H1 (cell line): ENCODE measurements around the gene BAZ2B. TPM values are rescaled to one million over a fixed set of nuclear protein-coding genes. Genes with fewer than 3 reads are reported as not detected.

Experiments
- CTCF ChIA-PET: fragments of 300-600 bp; sonication (Branson Sonifier 250); formaldehyde crosslinking; loops from one replicate; lab custom pipeline; 2021; ENCODE audit not compliant: partially characterized antibody; lab: Charles Lee
- POLR2A ChIA-PET: fragments of 300-600 bp; sonication (Branson Sonifier 250); formaldehyde crosslinking; loops from one replicate; lab custom pipeline; 2021; ENCODE audit warnings: inconsistent platforms; ENCODE audit not compliant: partially characterized antibody; lab: Charles Lee
- DNase-seq, 2 experiments: peaks; one replicate each; pipeline versions ENCODE4 v3.0.0 to v3.0.0-alpha.2; 2010 to 2022; ENCODE audit warnings: low spot score in 2 of 2, low read depth in 1 of 2, mixed read lengths in 1 of 2
- FAIRE-seq: peaks from 2 replicates; lab custom pipeline; 2011; peaks lifted over from hg19 to GRCh38; lab: Jason Lieb, UNC
- H2AFZ ChIP-seq: 2 replicates; pipeline ENCODE4 v1.8.1; 2012; ENCODE audit warnings: low read length, inconsistent platforms
- H2AK5ac ChIP-seq: 2 replicates; pipeline ENCODE4 v1.6.1; 2013; ENCODE audit warnings: low read depth, low read length
- H2BK120ac ChIP-seq: replicated peaks from 2 replicates; pipeline ENCODE3; 2013; ENCODE audit warnings: low read depth, low read length, inconsistent platforms
- H2BK12ac ChIP-seq: 2 replicates; pipeline ENCODE4 v1.6.1; 2013; ENCODE audit warnings: low read depth, low read length
- H2BK15ac ChIP-seq: 2 replicates; pipeline ENCODE4 v1.6.1; 2013; ENCODE audit warnings: low read length
- H2BK20ac ChIP-seq: 2 replicates; pipeline ENCODE4 v1.6.1; 2013; ENCODE audit warnings: low read length
- H2BK5ac ChIP-seq: 2 replicates; pipeline ENCODE4 v1.6.1; 2013; ENCODE audit warnings: low read depth, low read length
- H3K14ac ChIP-seq: 2 replicates; pipeline ENCODE4 v1.6.1; 2013; ENCODE audit warnings: inconsistent platforms; ENCODE audit not compliant: insufficient read length
- H3K18ac ChIP-seq: 2 replicates; pipeline ENCODE4 v1.6.1; 2013; ENCODE audit warnings: low read length; ENCODE audit errors: extremely low read depth
- H3K23ac ChIP-seq: 2 replicates; pipeline ENCODE4 v1.6.1; 2013; ENCODE audit warnings: inconsistent platforms; ENCODE audit not compliant: insufficient read length
- H3K23me2 ChIP-seq: 2 replicates; pipeline ENCODE4 v1.6.1; 2013; ENCODE audit warnings: low read depth, low read length
- H3K27ac ChIP-seq: 2 replicates; pipeline ENCODE4 v1.6.1; 2011; ENCODE audit warnings: low read depth, low read length, inconsistent platforms
- H3K27me3 ChIP-seq, 4 experiments: replicated peaks in 1 of 4; 1 replicate in 1 of 4; 2 replicates in 3 of 4; pipeline versions ENCODE4 v1.6.1 to v1.8.1; 2011 to 2013; ENCODE audit warnings: low read length in 3 of 4, mild to moderate bottlenecking in 3 of 4, inconsistent platforms in 2 of 4, mixed read lengths in 2 of 4, moderate library complexity in 1 of 4; ENCODE audit not compliant: control insufficient read depth in 3 of 4, insufficient read depth in 3 of 4; ENCODE audit errors: extremely low read depth in 1 of 4
- H3K36me3 ChIP-seq, 4 experiments: 2 replicates each; pipeline versions ENCODE4 v1.6.1 to v1.8.1; 2011 to 2013; ENCODE audit warnings: mild to moderate bottlenecking in 4 of 4, low read length in 3 of 4, moderate library complexity in 2 of 4, control low read depth in 1 of 4, inconsistent platforms in 1 of 4; ENCODE audit not compliant: insufficient read depth in 4 of 4, control insufficient read depth in 2 of 4
- H3K4ac ChIP-seq: replicated peaks from 2 replicates; pipeline ENCODE3; 2013; ENCODE audit warnings: low read length, low read depth, mixed read lengths, inconsistent platforms; ENCODE audit not compliant: insufficient read length
- H3K4me1 ChIP-seq, 4 experiments: replicated peaks in 1 of 4; 1 replicate in 1 of 4; 2 replicates in 3 of 4; pipeline versions ENCODE4 v1.6.1 to v1.8.1; 2011 to 2013; ENCODE audit warnings: low read length in 3 of 4, inconsistent platforms in 2 of 4, mixed read lengths in 1 of 4; ENCODE audit not compliant: insufficient read depth in 4 of 4, control insufficient read depth in 3 of 4
- H3K4me2 ChIP-seq, 2 experiments: 2 replicates each; pipeline versions ENCODE4 v1.6.1 to v1.8.1; 2011 to 2013; ENCODE audit warnings: low read depth in 2 of 2, low read length in 2 of 2, control low read depth in 1 of 2, inconsistent platforms in 1 of 2, mild to moderate bottlenecking in 1 of 2; ENCODE audit not compliant: insufficient read depth in 1 of 2
- H3K4me3 ChIP-seq, 4 experiments: fragments of 200-600, 300-600 bp in 1 of 4; sonication (generic), shearing (Covaris generic), sonication (Bioruptor Twin) in 1 of 4; 2 replicates each; pipeline versions ENCODE4 v1.5.1 to v1.8.1; 2011 to 2016; ENCODE audit warnings: low read length in 4 of 4, low read depth in 3 of 4, control low read depth in 2 of 4, inconsistent platforms in 2 of 4, mild to moderate bottlenecking in 2 of 4, mixed read lengths in 1 of 4, moderate library complexity in 1 of 4; ENCODE audit not compliant: insufficient read depth in 2 of 4; ENCODE audit errors: extremely low read depth in 1 of 4
- H3K56ac ChIP-seq: replicated peaks from 2 replicates; pipeline ENCODE3; 2013; ENCODE audit warnings: low read depth, mild to moderate bottlenecking, mixed read lengths, low read length, inconsistent platforms; ENCODE audit not compliant: insufficient read length
- H3K79me1 ChIP-seq: 2 replicates; pipeline ENCODE4 v1.6.1; 2013; ENCODE audit warnings: low read depth, low read length, control low read depth
- H3K79me2 ChIP-seq, 2 experiments: 2 replicates each; pipeline versions ENCODE4 v1.6.1 to v1.8.1; 2012 to 2013; ENCODE audit warnings: low read length in 2 of 2, mild to moderate bottlenecking in 2 of 2, inconsistent platforms in 1 of 2; ENCODE audit not compliant: insufficient read depth in 2 of 2, control insufficient read depth in 1 of 2
- H3K9ac ChIP-seq, 4 experiments: replicated peaks in 1 of 4; 1 replicate in 1 of 4; 2 replicates in 3 of 4; pipeline versions ENCODE4 v1.6.1 to v1.8.1; 2011 to 2013; ENCODE audit warnings: low read depth in 3 of 4, low read length in 3 of 4, control low read depth in 2 of 4, mild to moderate bottlenecking in 2 of 4, moderate library complexity in 2 of 4, inconsistent platforms in 1 of 4; ENCODE audit errors: extremely low read depth in 1 of 4
- H3K9me3 ChIP-seq, 2 experiments: 2 replicates each; pipeline versions ENCODE4 v1.6.1 to v1.8.1; 2012 to 2013; ENCODE audit warnings: mild to moderate bottlenecking in 2 of 2, moderate library complexity in 2 of 2, control low read depth in 1 of 2, inconsistent platforms in 1 of 2, low read depth in 1 of 2, low read length in 1 of 2, mixed read lengths in 1 of 2; ENCODE audit not compliant: insufficient read depth in 2 of 2
- H4K20me1 ChIP-seq, 2 experiments: replicated peaks in 1 of 2; 2 replicates each; pipeline versions ENCODE3 to v1.8.1; 2011 to 2013; ENCODE audit warnings: inconsistent platforms in 2 of 2, low read length in 2 of 2, mild to moderate bottlenecking in 1 of 2; ENCODE audit not compliant: insufficient read depth in 2 of 2, control insufficient read depth in 1 of 2
- H4K5ac ChIP-seq: 2 replicates; pipeline ENCODE4 v1.6.1; 2013; ENCODE audit warnings: low read length, low read depth, mixed read lengths, inconsistent platforms; ENCODE audit not compliant: insufficient read length
- H4K8ac ChIP-seq: 2 replicates; pipeline ENCODE4 v1.8.0; 2013; ENCODE audit warnings: mild to moderate bottlenecking, moderate library complexity, low read length, inconsistent platforms; ENCODE audit not compliant: insufficient read depth; ENCODE audit errors: extremely low read depth
- H4K91ac ChIP-seq: replicated peaks from 2 replicates; pipeline ENCODE3; 2013; ENCODE audit warnings: low read length, mixed read lengths, inconsistent platforms; ENCODE audit not compliant: insufficient read length
- ASH2L ChIP-seq: fragments of 200-600, 300-600 bp; sonication (generic); IDR thresholded peaks from one replicate; pipeline ENCODE4 v1.7.1; 2017; ENCODE audit warnings: low read length
- CTCF ChIP-seq, 3 experiments: IDR thresholded peaks; 1 replicate in 2 of 3; 2 replicates in 1 of 3; pipeline versions ENCODE4 v1.5.1 to v1.6.1; 2011; ENCODE audit warnings: low read length in 3 of 3, mild to moderate bottlenecking in 3 of 3, inconsistent platforms in 2 of 3, low read depth in 1 of 3, moderate library complexity in 1 of 3; ENCODE audit not compliant: insufficient read depth in 1 of 3; ENCODE audit errors: control extremely low read depth in 1 of 3
- EGR1 ChIP-seq: IDR thresholded peaks from 2 replicates; pipeline ENCODE4 v1.6.1; 2011; ENCODE audit warnings: low read depth, low read length, borderline replicate concordance
- EZH2 ChIP-seq: fragments of 200-600 bp; sonication (generic); IDR thresholded peaks from 2 replicates; pipeline ENCODE4 v1.7.1; 2012; ENCODE audit warnings: low read depth, mild to moderate bottlenecking, moderate library complexity, low read length, inconsistent platforms; ENCODE audit not compliant: severe bottlenecking
- GTF2F1 ChIP-seq: IDR thresholded peaks from 2 replicates; pipeline ENCODE4 v1.6.1; 2012; ENCODE audit warnings: low read depth, low read length, improper control_type of control experiment, borderline replicate concordance
- HDAC6 ChIP-seq: IDR thresholded peaks from one replicate; pipeline ENCODE4 v1.7.1; 2012; ENCODE audit warnings: low read depth, mild to moderate bottlenecking, inconsistent platforms, low read length, moderate library complexity
- RBBP5 ChIP-seq: IDR thresholded peaks from 2 replicates; pipeline ENCODE4 v1.7.1; 2012; ENCODE audit warnings: low read depth, mild to moderate bottlenecking, inconsistent platforms, low read length, moderate library complexity, borderline replicate concordance
- SIRT6 ChIP-seq: IDR thresholded peaks from one replicate; pipeline ENCODE4 v1.7.1; 2012; ENCODE audit warnings: low read length, inconsistent platforms
- YY1 ChIP-seq: IDR thresholded peaks from 2 replicates; pipeline ENCODE4 v1.6.1; 2011; ENCODE audit warnings: low read depth, mild to moderate bottlenecking, low read length
- WGBS, 2 experiments: shearing (Covaris generic) in 1 of 2; methylation state at CpG; one replicate each; pipeline versions ENCODE4 v1.1.6 to v1.1.7; 2013 to 2015; ENCODE audit warnings: low lambda C conversion rate in 2 of 2, mixed read lengths in 2 of 2, inconsistent platforms in 1 of 2, low coverage in 1 of 2, missing lambda C conversion rate in 1 of 2; ENCODE audit not compliant: insufficient replicate concordance in 2 of 2, insufficient coverage in 1 of 2, insufficient read length in 1 of 2; ENCODE audit errors: extremely low coverage in 1 of 2, missing lambda C conversion rate in 1 of 2; 5-methylcytosine and 5-hydroxymethylcytosine counted together
- polyA plus RNA-seq, 7 experiments: library from polyadenylated mRNA; depleted of rRNA in 3 of 7; stranded (reverse) in 5 of 7; unstranded in 2 of 7; fragments of >200 nt in 5 of 7; fragments of 200-250 nt in 2 of 7; gene quantifications; 1 replicate in 5 of 7; 2 replicates in 1 of 7; 4 replicates in 1 of 7; pipeline versions ENCODE4 v1.2.1 to v1.2.3, GENCODE V29; 2011 to 2013; ENCODE audit warnings: missing spikeins in 2 of 7, mixed read lengths in 2 of 7
- total RNA-seq: library from RNA; stranded (reverse); fragmentation: NEBNext Ultra II Directional; extraction: Animal tissue kit (Norgen Biotek cat#: 25700); gene quantifications from 2 replicates; pipeline ENCODE4 v1.2.1, GENCODE V29; 2021

Gene BAZ2B
- total and polyA plus RNA-seq, 2 of the 8 experiments (the other 6 are each of a cell fraction or from before 2014, with no cell fraction given): 15.2 to 46.3 TPM

GRCh38 chr2:159623436-159623835 lies 7.1 kb upstream of the BAZ2B start:
- no peak overlapping the region for H4K5ac ChIP-seq
- no peak for FAIRE-seq
- no peak overlapping the region for H2BK15ac ChIP-seq
- no peak overlapping the region for H3K14ac ChIP-seq
- H3K9ac ChIP-seq: no peak overlapping the region
- H3K18ac ChIP-seq: no peak overlapping the region
- H2BK20ac ChIP-seq: no peak overlapping the region
- no peak overlapping the region for H2AFZ ChIP-seq
- H4K20me1 ChIP-seq: no peaks in the 10 kb centered on the region
- no peak overlapping the region for H3K23ac ChIP-seq
- H3K9me3 ChIP-seq: no peaks in the 10 kb centered on the region
- no peak overlapping the region for H4K91ac ChIP-seq
- H3K27me3 ChIP-seq: no peaks in the 10 kb centered on the region
- 100% methylated on average over 1 of the region's 1 CpG; no CpG with 5 or more reads in 1 of the 2 experiments for WGBS, 2 experiments
- no peak overlapping the region for H3K27ac ChIP-seq
- DNase-seq: no peak
- no peak overlapping the region for H2BK5ac ChIP-seq
- no peaks in the 10 kb centered on the region for H3K23me2 ChIP-seq
- CTCF ChIA-PET: no interaction called here
- no peaks in the 10 kb centered on the region for H3K4me1 ChIP-seq
- H3K79me1 ChIP-seq: peaks cover 2% of the 10 kb centered on the region; the same call in 1 of the 2 replicates
- no peak overlapping the region for H3K4ac ChIP-seq
- POLR2A ChIA-PET: interaction anchor here (1.2 kb wide), 1 partner anchor 89 kb away, joined by 5 read pairs; the partner anchor contains the start of gene MARCHF7
- no peak overlapping the region for H2BK120ac ChIP-seq
- H3K36me3 ChIP-seq: no peaks in the 10 kb centered on the region
- H3K79me2 ChIP-seq: no peaks in the 10 kb centered on the region
- no peak overlapping the region for H2BK12ac ChIP-seq
- H3K4me3 ChIP-seq: no peak overlapping the region
- no peak overlapping the region for H3K56ac ChIP-seq
- H4K8ac ChIP-seq: no peak overlapping the region
- H2AK5ac ChIP-seq: no peak overlapping the region
- H3K4me2 ChIP-seq: no peak overlapping the region
- TF ChIP-seq ASH2L (no peak), CTCF (IDR thresholded peaks at IDR 0.05; ENCODE audit: control extremely low read depth in 1 of 3, insufficient read depth in 1 of 3, low read depth in 1 of 3, low read length in 3 of 3) (no peak), RBBP5 (no peak), HDAC6 (no peak), EZH2 (no peak), GTF2F1 (no peak), YY1 (no peak), SIRT6 (no peak), EGR1 (no peak)
